Measurements from ENCODE around the gene TRUB2.

- no peak for TF ChIP-seq EZH2phosphoT487 (IDR thresholded peaks at IDR 0.05; ENCODE audit: insufficient read depth, low read depth)
- no peak for TF ChIP-seq EZH2 (IDR thresholded peaks at IDR 0.05; ENCODE audit: insufficient read depth, poor library complexity, severe bottlenecking)
Measured at GRCh38 chr9:128317629-128318028, 4.6 kb downstream of the TRUB2 start.
